Psoas muscle (tissue), 8 donors: ENCODE measurements around the gene LTBP1. TPM values are rescaled to one million over a fixed set of nuclear protein-coding genes. Genes with fewer than 3 reads are reported as not detected.
"Not testable (repeated sequence)": the region's sequence is repeated elsewhere in the genome, so short reads cannot be mapped to it uniquely, and the experiment has no call there.

Source experiments
- ATAC-seq, 4 donors: fragments of 200-7000 bp; cut with Tn5 transposase; one replicate each; pipeline ENCODE4 v1.9.1; 2020; ENCODE audit warnings: moderate library complexity in 3 of 4, mild to moderate bottlenecking in 2 of 4
- DNase-seq, 2 donors: peaks; one replicate each; pipeline ENCODE4 v3.0.0-alpha.2; 2020
- H3K27ac ChIP-seq: fragments of 200-600 bp; one replicate; pipeline ENCODE4 v1.8.0; 2022
- H3K27me3 ChIP-seq, 3 donors: fragments of 200-600 bp in 1 of 3; one replicate each; pipeline versions ENCODE4 v1.6.1 to v1.8.0; 2013 to 2022; ENCODE audit warnings: low read length in 2 of 3, mild to moderate bottlenecking in 2 of 3, moderate library complexity in 1 of 3; ENCODE audit not compliant: insufficient read depth in 3 of 3
- H3K36me3 ChIP-seq, 2 donors: fragments of 200-600 bp in 1 of 2; one replicate each; pipeline versions ENCODE4 v1.6.1 to v1.8.0; 2013 to 2022; ENCODE audit warnings: low read depth in 1 of 2, mild to moderate bottlenecking in 1 of 2, moderate library complexity in 1 of 2; ENCODE audit not compliant: insufficient read depth in 1 of 2
- H3K4me1 ChIP-seq: fragments of 200-600 bp; one replicate; pipeline ENCODE4 v1.8.0; 2022
- H3K4me3 ChIP-seq: fragments of 200-600 bp; one replicate; pipeline ENCODE4 v1.8.0; 2022; ENCODE audit warnings: mild to moderate bottlenecking
- H3K9me3 ChIP-seq: fragments of 200-600 bp; one replicate; pipeline ENCODE4 v1.8.0; 2022
- CTCF ChIP-seq: fragments of 200-600 bp; IDR thresholded peaks from one replicate; pipeline ENCODE4 v1.8.0; 2022; ENCODE audit warnings: antibody characterized with exemption
- WGBS, 3 donors: extraction: QIAGEN DNeasy Blood & Tissue Kit; methylation state at CpG; one replicate each; pipeline versions ENCODE4 v1.1.6 to v1.1.7; 2013; 5-methylcytosine and 5-hydroxymethylcytosine counted together
- intact Hi-C, 2 donors: fragments of 100-400 bp; cut with DNase I; formaldehyde crosslinking; loops; one replicate each; pipeline versions ENCODE4 v1.11.0 to v1.14.2; 2022
- polyA plus RNA-seq, 3 donors: library from polyadenylated mRNA; stranded (reverse); fragments of 200-250 nt; gene quantifications; one replicate each; pipeline ENCODE4 v1.2.3, GENCODE V29; 2013
- total RNA-seq, 4 donors: library from RNA; stranded (reverse); fragmentation: NEBNext Ultra II Directional in 2 of 4; extraction: Animal tissue kit (Norgen Biotek cat#: 25700) in 2 of 4; gene quantifications; one replicate each; pipeline versions ENCODE4 v1.2.1 to v1.2.4, GENCODE V29; 2021 to 2023
- donor health status: healthy with polysubstance abuse.
- donor health status: DM: no; HTN: no; CAD: no; lungs with moderate emphysema.
- donor health status: Bipolar disorder and iron deficiency.
- donor health status: healthy.
- donor health status: DM: yes; HTN: yes; CAD: no.
- donor health status: DM: no; HTN: no; CAD: no.
- donor health status: DM: no; HTN: no; CAD: no.
- donor health status: DM: yes; HTN: yes; CAD: no.

The LTBP1 gene
- total and polyA plus RNA-seq, 7 donors: 5.9 to 26.8 (median 9.5) TPM

- ATAC-seq: no peak
Observed at GRCh38 chr2:33229646-33230045, 282.9 kb downstream of the LTBP1 start.

DNA sequence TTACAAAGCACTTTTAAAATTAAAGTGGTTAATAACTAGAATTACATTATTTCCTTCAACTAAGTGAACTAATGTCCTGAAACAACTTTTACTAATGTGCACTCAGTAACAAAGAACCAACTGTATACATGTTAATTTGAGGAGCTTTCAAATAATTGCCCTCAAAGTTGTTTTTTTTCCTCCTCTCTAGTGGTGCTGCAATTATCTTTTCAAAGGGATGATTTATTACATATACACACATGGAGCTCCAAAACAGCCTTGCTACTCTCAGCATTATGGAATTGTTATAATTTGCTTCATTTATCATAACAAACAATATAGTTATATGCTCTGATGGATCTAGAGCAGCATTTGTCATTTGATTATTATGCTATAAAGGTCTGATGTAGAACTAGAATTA lies 283.4 kb downstream of the LTBP1 start:
- no peak overlapping the region for H3K27ac ChIP-seq
- ATAC-seq (no peak), DNase-seq (no peak)
- no peak overlapping the region for H3K4me3 ChIP-seq
- TF ChIP-seq CTCF: no peak
- intact Hi-C loops: no loop called here
- H3K36me3 ChIP-seq: no peaks in the 10 kb centered on the region
- H3K9me3 ChIP-seq: no peaks in the 10 kb centered on the region
- no peaks in the 10 kb centered on the region for H3K27me3 ChIP-seq
- no peaks in the 10 kb centered on the region for H3K4me1 ChIP-seq

More at GRCh38 chr2:33229646-33230045, 282.9 kb downstream of the LTBP1 start:
- TF ChIP-seq CTCF: no peak
- DNase-seq: no peak
- no peaks in the 10 kb centered on the region for H3K27me3 ChIP-seq
- WGBS, 3 donors: 61 to 79% (median 69%) methylated on average over 4 of the region's 4 CpGs
- H3K27ac ChIP-seq: no peak overlapping the region
- no peaks in the 10 kb centered on the region for H3K9me3 ChIP-seq
- intact Hi-C loops: no loop called here
- H3K4me3 ChIP-seq: no peak overlapping the region
- H3K4me1 ChIP-seq: no peaks in the 10 kb centered on the region
- no peaks in the 10 kb centered on the region for H3K36me3 ChIP-seq

GRCh38 chr2:33230842-33231241 lies 284.1 kb downstream of the LTBP1 start:
- ATAC-seq: no peak
- no peaks in the 10 kb centered on the region for H3K36me3 ChIP-seq
- no peak overlapping the region for H3K27ac ChIP-seq
- no peak overlapping the region for H3K4me3 ChIP-seq
- no peaks in the 10 kb centered on the region for H3K27me3 ChIP-seq
- intact Hi-C loops: no loop called here
- no peaks in the 10 kb centered on the region for H3K9me3 ChIP-seq
- no peak for TF ChIP-seq CTCF
- 78 to 92% (median 89%) methylated on average over 7 of the region's 7 CpGs for WGBS, 3 donors
- no peak for DNase-seq
- no peaks in the 10 kb centered on the region for H3K4me1 ChIP-seq

GRCh38 chr2:33235559-33235958 lies 288.8 kb downstream of the LTBP1 start:
- WGBS, 3 donors: 95 to 100% (median 98%) methylated on average over 1 of the region's 1 CpG

DNA sequence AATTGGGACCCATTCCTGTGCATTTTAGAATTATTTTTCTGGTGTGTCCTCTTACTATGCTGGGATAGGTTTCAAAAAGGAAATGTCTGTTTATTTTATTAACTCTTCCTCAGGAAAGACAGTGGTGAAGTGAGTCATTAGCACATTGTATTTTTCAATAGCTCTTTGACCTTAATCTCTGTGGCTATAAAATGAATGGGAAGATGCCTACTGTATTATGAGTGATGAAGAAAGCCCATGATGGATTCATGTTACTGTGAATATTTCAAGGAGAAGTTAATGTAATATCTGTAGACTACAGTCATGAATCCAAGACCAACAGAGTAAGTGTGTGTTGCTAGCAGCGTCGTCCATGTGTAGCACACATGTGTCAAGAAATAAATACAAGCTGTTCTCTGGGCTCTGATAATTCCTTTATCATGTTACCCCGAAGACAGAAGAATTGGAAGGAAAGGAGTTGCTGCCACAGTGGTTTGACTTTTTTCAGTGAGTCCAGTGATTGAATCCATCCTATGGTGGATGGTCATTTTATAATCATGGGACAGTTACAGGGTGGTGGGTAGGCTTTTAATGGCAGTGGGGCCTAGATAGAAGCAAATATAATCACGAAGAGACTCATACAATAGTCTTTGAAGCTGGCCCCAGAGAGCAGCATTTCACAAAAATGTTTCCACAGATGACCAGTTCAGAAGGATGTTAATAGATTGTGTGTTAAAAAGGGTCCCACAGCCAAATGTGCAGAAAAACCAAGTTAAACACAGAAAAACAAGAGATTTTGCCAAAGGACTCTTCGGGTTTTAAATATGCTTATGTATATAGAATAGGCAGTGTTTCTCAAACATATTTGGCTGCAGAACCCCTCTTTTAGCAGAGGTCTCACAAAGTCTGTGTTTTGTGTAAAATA lies 290.0 kb downstream of the LTBP1 start:
- no peaks in the 10 kb centered on the region for H3K9me3 ChIP-seq
- H3K27ac ChIP-seq: no peak overlapping the region
- no peak for DNase-seq

More at GRCh38 chr2:33235559-33235958, 288.8 kb downstream of the LTBP1 start:
- H3K4me1 ChIP-seq, DNase-seq, H3K27me3 ChIP-seq, ATAC-seq, intact Hi-C loops, H3K27ac ChIP-seq, H3K36me3 ChIP-seq, H3K4me3 ChIP-seq, H3K9me3 ChIP-seq: not testable (repeated sequence)

More for the DNA sequence above, 290.0 kb downstream of the LTBP1 start:
- no peaks in the 10 kb centered on the region for H3K27me3 ChIP-seq
- WGBS, 3 donors: 84 to 89% (median 85%) methylated on average over 5 of the region's 5 CpGs
- TF ChIP-seq CTCF: no peak
- intact Hi-C loops: no loop called here
- no peaks in the 10 kb centered on the region for H3K4me1 ChIP-seq
- H3K36me3 ChIP-seq: no peaks in the 10 kb centered on the region
- no peak overlapping the region for H3K4me3 ChIP-seq
- ATAC-seq: no peak
